Activated CD8-positive, alpha-beta memory T cell treated with anti-CD3 and anti-CD28 coated beads for 1 hour (primary cell): ENCODE data around the gene CCDC69.
"Not testable (repeated sequence)": the region's sequence is repeated elsewhere in the genome, so short reads cannot be mapped to it uniquely, and the experiment has no call there.

ENCODE experiments used
- DNase-seq, 2 donors: peaks; one replicate each; pipeline ENCODE4 v3.0.0-alpha.2; 2020; ENCODE audit warnings: low read depth in 1 of 2; ENCODE audit errors: extremely low read depth in 1 of 2

The CCDC69 gene

GRCh38 chr5:151222790-151223446 lies 974 bp downstream of the CCDC69 start:
- no peak for DNase-seq

- DNase-seq = no peak
Observed at GRCh38 chr5:151222054-151222789, 1.7 kb downstream of the CCDC69 start.

- no peak for DNase-seq
Observed at GRCh38 chr5:151221574-151221973, 2.3 kb downstream of the CCDC69 start.

- no peak for DNase-seq
Observed at GRCh38 chr5:151219789-151220188, 4.1 kb downstream of the CCDC69 start.

GRCh38 chr5:151219138-151219537 lies 4.8 kb downstream of the CCDC69 start:
- DNase-seq = no peak

GRCh38 chr5:151218177-151218576 lies 5.7 kb downstream of the CCDC69 start:
- DNase-seq = no peak

- no peak for DNase-seq
Observed at GRCh38 chr5:151216781-151217180, 7.1 kb downstream of the CCDC69 start.

- no peak for DNase-seq
Observed at GRCh38 chr5:151215546-151215880, 8.4 kb downstream of the CCDC69 start.

- no peak for DNase-seq
Observed at GRCh38 chr5:151214614-151215545, 9.0 kb downstream of the CCDC69 start.

- DNase-seq = peak; percentile 70 to 75
Observed at GRCh38 chr5:151213803-151214613, 9.9 kb downstream of the CCDC69 start.

- DNase-seq = no peak
Observed at GRCh38 chr5:151212406-151212798, 11.5 kb downstream of the CCDC69 start.

GRCh38 chr5:151208481-151208914 lies 15.4 kb downstream of the CCDC69 start:
- DNase-seq = no peak

- DNase-seq = no peak
Observed at GRCh38 chr5:151205411-151205810, 18.5 kb downstream of the CCDC69 start.

GRCh38 chr5:151204051-151204450 lies 19.8 kb downstream of the CCDC69 start:
- no peak for DNase-seq

- DNase-seq = no peak
Observed at GRCh38 chr5:151202381-151203139, 21.3 kb downstream of the CCDC69 start.

- DNase-seq = no peak
Observed at GRCh38 chr5:151200913-151201595, 22.8 kb downstream of the CCDC69 start.

- DNase-seq = no peak
Observed at GRCh38 chr5:151199581-151200185, 24.2 kb downstream of the CCDC69 start.

GRCh38 chr5:151198861-151199260 lies 25.0 kb downstream of the CCDC69 start:
- no peak for DNase-seq

- DNase-seq = not testable (repeated sequence)
Observed at GRCh38 chr5:151197291-151197600, 26.6 kb downstream of the CCDC69 start.
